Measurements from ENCODE around the gene SPAG9.
A peak's percentile ranks its signal among the peaks of the same experiment; 100 is the strongest.

Gene SPAG9

DNA sequence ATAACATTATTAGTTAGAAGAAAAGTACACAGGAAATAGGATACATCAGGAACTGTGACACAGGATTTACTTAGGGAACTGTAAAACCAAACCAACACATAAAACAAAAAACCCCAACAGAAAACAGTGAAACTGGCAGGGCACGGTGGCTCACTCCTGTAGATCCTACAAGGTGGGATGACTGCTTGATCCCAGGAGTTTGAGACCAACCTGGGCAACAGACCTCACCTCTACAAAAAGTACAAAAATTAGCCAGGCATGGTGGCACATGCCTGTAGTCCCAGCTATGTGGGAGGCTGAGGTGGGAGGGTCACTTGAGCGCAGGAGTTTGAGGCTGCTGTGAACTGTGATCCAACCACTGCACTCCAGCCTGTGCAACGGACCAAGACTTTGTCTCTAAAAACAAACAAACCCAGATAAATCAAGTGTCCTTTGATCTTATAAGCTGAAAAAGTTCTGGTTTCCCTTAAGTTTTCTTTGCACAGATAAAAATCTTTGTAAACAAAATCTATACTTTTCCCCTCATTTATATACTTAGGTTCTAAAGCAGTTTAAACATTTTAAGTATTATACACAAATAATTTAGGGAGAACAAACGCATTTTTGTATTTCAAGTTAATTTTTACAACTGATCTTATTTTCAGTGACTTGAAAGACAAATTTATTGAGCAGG, 143.0 kb downstream of the SPAG9 start:
- DNase-seq (ENCODE audit: low spot score) = no peak
- CTCF ChIA-PET = interaction anchor here (0.8 to 1.2 kb wide), 2 partner anchors 23 to 126 kb away, joined by 3 to 5 read pairs; no protein-coding TSS in a partner anchor
- H3K27ac ChIP-seq = peak overlapping the region; percentile 48
- TF ChIP-seq, protein P1, sequence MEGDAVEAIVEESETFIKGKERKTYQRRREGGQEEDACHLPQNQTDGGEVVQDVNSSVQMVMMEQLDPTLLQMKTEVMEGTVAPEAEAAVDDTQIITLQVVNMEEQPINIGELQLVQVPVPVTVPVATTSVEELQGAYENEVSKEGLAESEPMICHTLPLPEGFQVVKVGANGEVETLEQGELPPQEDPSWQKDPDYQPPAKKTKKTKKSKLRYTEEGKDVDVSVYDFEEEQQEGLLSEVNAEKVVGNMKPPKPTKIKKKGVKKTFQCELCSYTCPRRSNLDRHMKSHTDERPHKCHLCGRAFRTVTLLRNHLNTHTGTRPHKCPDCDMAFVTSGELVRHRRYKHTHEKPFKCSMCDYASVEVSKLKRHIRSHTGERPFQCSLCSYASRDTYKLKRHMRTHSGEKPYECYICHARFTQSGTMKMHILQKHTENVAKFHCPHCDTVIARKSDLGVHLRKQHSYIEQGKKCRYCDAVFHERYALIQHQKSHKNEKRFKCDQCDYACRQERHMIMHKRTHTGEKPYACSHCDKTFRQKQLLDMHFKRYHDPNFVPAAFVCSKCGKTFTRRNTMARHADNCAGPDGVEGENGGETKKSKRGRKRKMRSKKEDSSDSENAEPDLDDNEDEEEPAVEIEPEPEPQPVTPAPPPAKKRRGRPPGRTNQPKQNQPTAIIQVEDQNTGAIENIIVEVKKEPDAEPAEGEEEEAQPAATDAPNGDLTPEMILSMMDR (conservative IDR thresholded peaks at IDR 0.05; ENCODE audit: low read depth) = no peak
- POLR2A ChIA-PET (ENCODE audit: low non-redundant PET) = no interaction called here

GRCh38 chr17:50976951-50977472, 143.7 kb downstream of the SPAG9 start:
- no peak for DNase-seq (ENCODE audit: low spot score)
- ChIA-PET CTCF (interaction anchor here (0.8 to 1.2 kb wide), 2 partner anchors 24 to 125 kb away, joined by 3 to 5 read pairs; no protein-coding TSS in a partner anchor), POLR2A (ENCODE audit: low non-redundant PET) (no interaction called here)
- no peak overlapping the region for H3K27ac ChIP-seq
- TF ChIP-seq, protein P1 (conservative IDR thresholded peaks at IDR 0.05; ENCODE audit: low read depth) = no peak

DNA sequence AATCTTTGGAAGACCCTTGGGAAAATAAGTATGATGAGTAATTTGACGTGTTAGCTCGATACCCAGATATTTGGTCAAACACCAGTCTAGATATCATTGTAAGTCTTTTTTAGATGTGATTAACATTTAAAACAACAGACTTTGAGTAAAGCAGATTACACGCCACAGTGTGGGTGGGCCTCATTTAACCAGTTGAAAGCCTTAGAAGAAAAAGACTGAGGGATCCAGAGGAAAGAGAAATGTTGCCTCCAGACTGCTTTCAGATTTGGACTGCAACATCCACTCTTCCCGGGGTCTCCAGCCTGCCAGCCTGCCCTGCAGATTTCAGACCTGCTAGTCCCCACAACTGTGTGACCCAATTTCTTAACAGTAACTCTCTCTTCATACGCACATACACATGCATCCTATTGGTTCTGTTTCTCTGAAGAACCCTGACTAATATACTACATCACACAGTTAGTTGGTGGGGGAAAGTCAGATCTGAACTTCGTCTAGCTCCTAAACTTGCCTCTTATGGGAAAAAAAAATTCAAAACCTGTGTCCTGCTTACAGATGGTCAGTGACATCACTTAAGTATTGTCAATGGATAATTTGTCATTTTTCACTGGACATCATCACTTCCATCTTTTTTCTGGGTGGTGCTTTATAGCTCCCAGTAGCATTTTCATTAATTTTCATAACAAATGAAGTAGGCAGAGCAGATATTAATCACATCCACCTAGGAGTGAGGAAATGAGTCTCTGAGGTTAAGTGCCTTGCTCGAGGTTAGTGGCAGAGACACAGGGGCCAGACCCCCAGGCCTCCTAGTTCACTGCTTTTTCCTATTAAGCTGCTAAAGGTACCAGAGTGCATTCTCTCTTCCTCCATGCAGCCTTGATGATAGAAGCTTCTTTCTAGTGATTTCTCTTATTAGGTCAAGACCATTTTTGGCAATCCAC, 146.8 kb downstream of the SPAG9 start:
- DNase-seq (ENCODE audit: low spot score) = no peak
- TF ChIP-seq, protein P1 (conservative IDR thresholded peaks at IDR 0.05; ENCODE audit: low read depth) = no peak
- CTCF ChIA-PET = no interaction called here
- POLR2A ChIA-PET (ENCODE audit: low non-redundant PET) = interaction anchor here (0.7 kb wide), 1 partner anchor 10 kb away, joined by 4 read pairs; no protein-coding TSS in a partner anchor
- no peak overlapping the region for H3K27ac ChIP-seq

- ChIA-PET POLR2A (ENCODE audit: low non-redundant PET) (interaction anchor here (0.7 kb wide), 1 partner anchor 9 kb away, joined by 4 read pairs; no protein-coding TSS in a partner anchor), CTCF (no interaction called here)
- TF ChIP-seq, protein P1 (conservative IDR thresholded peaks at IDR 0.05; ENCODE audit: low read depth) = no peak
- no peak overlapping the region for H3K27ac ChIP-seq
- no peak for DNase-seq (ENCODE audit: low spot score)
These were observed 148.1 kb downstream of the SPAG9 start for GRCh38 chr17:50972577-50972976.

- CTCF ChIA-PET = no interaction called here
- H3K27ac ChIP-seq = no peak overlapping the region
- POLR2A ChIA-PET (ENCODE audit: low non-redundant PET) = no interaction called here
- no peak for DNase-seq (ENCODE audit: low spot score)
- TF ChIP-seq, protein P1 (conservative IDR thresholded peaks at IDR 0.05; ENCODE audit: low read depth) = no peak
These were observed 152.9 kb downstream of the SPAG9 start for GRCh38 chr17:50967795-50968194.

DNA sequence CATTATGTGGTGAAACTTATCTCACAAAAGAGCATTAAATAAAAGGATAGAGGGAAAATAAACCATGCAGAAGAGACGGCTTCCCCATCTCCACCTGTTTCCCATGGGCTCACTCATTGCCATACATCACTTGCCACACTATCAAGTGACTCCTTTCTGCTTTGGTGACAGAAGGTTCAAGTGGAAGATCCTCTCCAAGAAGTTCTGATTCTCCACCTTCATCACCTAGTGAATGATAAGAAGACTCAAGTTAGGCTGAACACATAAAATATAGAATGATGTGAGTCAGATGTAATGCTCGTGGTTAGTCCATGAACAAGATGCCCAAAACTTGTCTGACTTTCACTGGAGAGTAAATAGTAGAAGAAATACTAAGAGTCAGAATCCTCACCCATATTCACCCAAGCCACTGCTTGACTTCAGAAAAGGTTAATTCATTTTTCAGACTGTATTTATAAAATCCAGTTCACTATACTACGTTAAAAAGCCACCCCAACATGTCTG, 154.5 kb downstream of the SPAG9 start:
- ChIA-PET POLR2A (ENCODE audit: low non-redundant PET) (no interaction called here), CTCF (no interaction called here)
- no peak for DNase-seq (ENCODE audit: low spot score)
- H3K27ac ChIP-seq = no peak overlapping the region
- TF ChIP-seq, protein P1 (conservative IDR thresholded peaks at IDR 0.05; ENCODE audit: low read depth) = no peak

Measured in RWPE1 (cell line).